Ascending aorta (tissue), 2 donors: ENCODE measurements around the gene TMC8. TPM values are rescaled to one million over a fixed set of nuclear protein-coding genes. Genes with fewer than 3 reads are reported as not detected.
A peak's percentile ranks its signal among the peaks of the same experiment; 100 is the strongest.
"Not testable (repeated sequence)": the region's sequence is repeated elsewhere in the genome, so short reads cannot be mapped to it uniquely, and the experiment has no call there.

Experiments
- DNase-seq, 2 donors: peaks; one replicate each; pipeline ENCODE4 v3.0.0-alpha.2; 2019; ENCODE audit warnings: low spot score in 2 of 2
- H3K27ac ChIP-seq, 2 donors: fragments of 200-600 bp; sonication (generic); one replicate each; pipeline ENCODE4 v1.5.1; 2016 to 2017; ENCODE audit warnings: mild to moderate bottlenecking in 1 of 2
- H3K27me3 ChIP-seq: fragments of 200-600 bp; sonication (generic); one replicate; pipeline ENCODE4 v1.5.1; 2017
- H3K36me3 ChIP-seq, 2 donors: fragments of 200-600 bp; sonication (generic); one replicate each; pipeline ENCODE4 v1.5.1; 2016
- H3K4me1 ChIP-seq, 2 donors: fragments of 200-600 bp; sonication (generic); one replicate each; pipeline ENCODE4 v1.5.1; 2016 to 2017; ENCODE audit warnings: mild to moderate bottlenecking in 1 of 2
- H3K4me3 ChIP-seq, 2 donors: fragments of 200-600 bp; sonication (generic); one replicate each; pipeline ENCODE4 v1.5.1; 2016 to 2017; ENCODE audit warnings: mild to moderate bottlenecking in 1 of 2
- H3K9me3 ChIP-seq, 2 donors: fragments of 200-600 bp; sonication (generic); one replicate each; pipeline ENCODE4 v1.5.1; 2016
- intact Hi-C: fragments of 100-400 bp; cut with DNase I; formaldehyde crosslinking; loops from one replicate; pipeline ENCODE4 v1.15.1; 2023
- total RNA-seq: library from RNA; depleted of rRNA; stranded (reverse); fragments of >200 nt; gene quantifications from one replicate; pipeline ENCODE4 v1.1.0, GENCODE V29; 2016
- TF ChIP-seq, protein P1 (sequence below), 3 experiments: fragments of 200-600 bp in 2 of 3; fragments of 450-650 bp in 1 of 3; sonication (generic) in 2 of 3; IDR thresholded peaks; one replicate each; pipeline ENCODE4 v1.5.1; 2016 to 2019; ENCODE audit warnings: antibody characterized with exemption in 3 of 3, mild to moderate bottlenecking in 1 of 3, moderate library complexity in 1 of 3

Gene TMC8
- total RNA-seq: 9.6 TPM

GRCh38 chr17:78130437-78131101 is at the start of gene TMC8:
TMC8 (plus strand) TSS chr17:78130771; CDS start chr17:78131589, 818 bp downstream.
- no peaks in the 10 kb centered on the region for H3K36me3 ChIP-seq
- H3K27me3 ChIP-seq: no peaks in the 10 kb centered on the region
- H3K4me3 ChIP-seq: peak within 1 kb of the TSS in 1 of 2 donors; percentile 46
- no peaks in the 10 kb centered on the region for H3K9me3 ChIP-seq
- TF ChIP-seq, protein P1, sequence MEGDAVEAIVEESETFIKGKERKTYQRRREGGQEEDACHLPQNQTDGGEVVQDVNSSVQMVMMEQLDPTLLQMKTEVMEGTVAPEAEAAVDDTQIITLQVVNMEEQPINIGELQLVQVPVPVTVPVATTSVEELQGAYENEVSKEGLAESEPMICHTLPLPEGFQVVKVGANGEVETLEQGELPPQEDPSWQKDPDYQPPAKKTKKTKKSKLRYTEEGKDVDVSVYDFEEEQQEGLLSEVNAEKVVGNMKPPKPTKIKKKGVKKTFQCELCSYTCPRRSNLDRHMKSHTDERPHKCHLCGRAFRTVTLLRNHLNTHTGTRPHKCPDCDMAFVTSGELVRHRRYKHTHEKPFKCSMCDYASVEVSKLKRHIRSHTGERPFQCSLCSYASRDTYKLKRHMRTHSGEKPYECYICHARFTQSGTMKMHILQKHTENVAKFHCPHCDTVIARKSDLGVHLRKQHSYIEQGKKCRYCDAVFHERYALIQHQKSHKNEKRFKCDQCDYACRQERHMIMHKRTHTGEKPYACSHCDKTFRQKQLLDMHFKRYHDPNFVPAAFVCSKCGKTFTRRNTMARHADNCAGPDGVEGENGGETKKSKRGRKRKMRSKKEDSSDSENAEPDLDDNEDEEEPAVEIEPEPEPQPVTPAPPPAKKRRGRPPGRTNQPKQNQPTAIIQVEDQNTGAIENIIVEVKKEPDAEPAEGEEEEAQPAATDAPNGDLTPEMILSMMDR (IDR thresholded peaks at IDR 0.05): no peak
- H3K27ac ChIP-seq: peak within 1 kb of the TSS in 1 of 2 donors; percentile 0
- no peak for DNase-seq
- H3K4me1 ChIP-seq: peaks cover 5 to 29% of the 10 kb centered on the region in 2 donors
- intact Hi-C loops: no loop called here

- Histone ChIP-seq H3K36me3 (peaks cover 67 to 86% of the 10 kb centered on the region in 2 donors), H3K27me3 (no peaks in the 10 kb centered on the region), H3K4me1 (no peaks in the 10 kb centered on the region), H3K4me3 (no peak overlapping the region), H3K9me3 (no peaks in the 10 kb centered on the region), H3K27ac (no peak overlapping the region)
- DNase-seq: no peak
- TF ChIP-seq, protein P1 (IDR thresholded peaks at IDR 0.05): no peak
- intact Hi-C loops: no loop called here
These were observed 49.0 kb upstream of the TMC8 start for GRCh38 chr17:78081551-78081950.

DNA sequence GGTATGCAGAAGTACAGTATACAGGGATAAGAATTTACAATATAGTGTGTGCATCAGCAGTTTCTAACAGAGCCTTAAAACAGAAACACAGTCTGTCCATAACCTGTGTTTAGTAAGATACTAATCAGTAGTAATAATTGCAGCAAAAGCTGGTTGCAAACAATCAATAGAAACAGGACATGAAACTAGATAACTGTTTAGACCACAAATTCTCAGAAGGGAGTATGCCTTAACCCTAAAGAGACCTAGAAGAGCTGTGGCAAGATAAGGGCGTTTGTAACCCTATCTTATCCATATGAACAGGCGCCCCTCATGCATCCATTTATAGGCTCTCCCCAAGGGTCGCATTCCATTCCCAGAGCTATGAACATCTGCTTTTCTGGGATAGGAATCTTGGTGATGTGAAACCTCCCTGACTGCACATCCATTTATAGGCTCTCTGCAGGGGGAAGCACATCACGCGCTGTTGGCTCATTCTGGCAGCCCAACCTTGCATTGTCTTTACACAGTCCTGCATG is 48.2 kb upstream of the TMC8 start:
- H3K27ac ChIP-seq, H3K4me3 ChIP-seq, H3K9me3 ChIP-seq, H3K4me1 ChIP-seq, DNase-seq, H3K27me3 ChIP-seq, intact Hi-C loops: not testable (repeated sequence)
- peaks cover 72 to 86% of the 10 kb centered on the region in 2 donors for H3K36me3 ChIP-seq

DNA sequence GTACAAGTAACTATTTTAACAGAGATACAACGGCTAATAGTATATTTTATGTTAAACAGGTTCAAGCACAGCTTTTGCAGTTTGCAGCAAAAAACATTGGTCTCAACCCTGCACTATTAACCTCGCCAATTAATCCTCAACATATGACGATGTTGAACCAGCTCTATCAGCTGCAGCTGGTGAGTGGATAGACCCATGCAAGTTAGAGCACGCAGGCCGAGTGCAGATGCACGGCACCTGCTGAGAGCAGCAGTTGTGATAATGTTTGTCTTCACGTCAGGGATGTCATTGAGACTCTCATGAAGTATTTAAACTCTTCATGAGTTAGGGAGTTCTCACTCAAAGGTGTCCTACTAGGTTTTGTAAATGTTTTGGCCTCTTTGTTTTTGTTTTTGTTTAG is 47.6 kb upstream of the TMC8 start:
- Histone ChIP-seq H3K4me3 (no peak overlapping the region), H3K27ac (no peak overlapping the region), H3K4me1 (no peaks in the 10 kb centered on the region), H3K9me3 (no peaks in the 10 kb centered on the region), H3K36me3 (peaks cover 71 to 86% of the 10 kb centered on the region in 2 donors), H3K27me3 (no peaks in the 10 kb centered on the region)
- TF ChIP-seq, protein P1 (IDR thresholded peaks at IDR 0.05): no peak
- no peak for DNase-seq
- intact Hi-C loops: no loop called here

DNA sequence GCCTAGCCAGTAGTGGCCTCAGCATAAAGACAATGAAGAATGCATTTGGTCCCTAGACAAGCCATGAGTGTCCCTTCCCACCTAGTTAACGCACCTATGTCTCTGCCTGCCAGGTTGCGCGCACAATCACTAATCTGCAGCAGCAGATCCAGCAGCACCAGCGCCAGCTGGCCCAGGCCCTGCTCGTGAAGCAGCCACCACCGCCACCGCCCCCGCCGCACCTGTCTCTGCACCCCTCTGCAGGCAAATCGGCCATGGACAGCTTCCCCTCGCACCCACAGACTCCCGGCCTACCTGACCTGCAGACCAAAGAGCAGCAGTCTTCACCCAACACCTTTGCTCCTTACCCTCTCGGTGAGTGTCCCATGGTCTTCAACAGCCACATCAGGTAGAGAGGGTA is 43.8 kb upstream of the TMC8 start:
- H3K27ac ChIP-seq: no peak overlapping the region
- no peaks in the 10 kb centered on the region for H3K9me3 ChIP-seq
- H3K27me3 ChIP-seq: no peaks in the 10 kb centered on the region
- TF ChIP-seq, protein P1 (IDR thresholded peaks at IDR 0.05): no peak
- no peak overlapping the region for H3K4me3 ChIP-seq
- intact Hi-C loops: no loop called here
- peaks cover 68 to 82% of the 10 kb centered on the region in 2 donors for H3K36me3 ChIP-seq
- H3K4me1 ChIP-seq: no peaks in the 10 kb centered on the region
- DNase-seq: no peak

DNA sequence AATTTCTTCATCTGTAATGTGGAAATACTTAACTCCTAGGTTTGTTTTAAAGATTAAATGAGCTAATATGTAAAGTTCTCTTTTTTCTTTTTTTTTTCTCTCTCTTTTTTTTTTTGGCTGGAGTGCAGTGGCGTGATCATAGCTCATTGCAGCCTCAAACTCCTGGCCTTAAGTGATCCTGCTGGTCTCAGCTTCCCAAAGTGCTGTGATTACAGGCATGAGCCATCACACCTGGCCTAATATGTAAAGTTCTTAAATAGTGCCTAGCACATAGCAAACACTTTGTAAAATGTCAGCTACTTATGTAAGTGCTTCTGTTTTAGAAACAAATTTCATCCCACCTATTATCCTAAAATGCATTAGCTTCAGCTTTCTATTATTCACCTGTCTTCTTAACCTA is 42.0 kb upstream of the TMC8 start:
- H3K4me1 ChIP-seq: no peaks in the 10 kb centered on the region
- no peak overlapping the region for H3K27ac ChIP-seq
- H3K4me3 ChIP-seq: no peak overlapping the region
- H3K36me3 ChIP-seq: peaks cover 73 to 82% of the 10 kb centered on the region in 2 donors
- H3K27me3 ChIP-seq: no peaks in the 10 kb centered on the region
- DNase-seq: no peak
- TF ChIP-seq, protein P1 (IDR thresholded peaks at IDR 0.05): no peak
- intact Hi-C loops: no loop called here
- no peaks in the 10 kb centered on the region for H3K9me3 ChIP-seq
